ENCODE results near the gene NELFCD. TPM values are rescaled to one million over a fixed set of nuclear protein-coding genes. Genes with fewer than 3 reads are reported as not detected.

Gene NELFCD
- total RNA-seq, 1 donor from 2014 or later: 70.4 TPM

DNA sequence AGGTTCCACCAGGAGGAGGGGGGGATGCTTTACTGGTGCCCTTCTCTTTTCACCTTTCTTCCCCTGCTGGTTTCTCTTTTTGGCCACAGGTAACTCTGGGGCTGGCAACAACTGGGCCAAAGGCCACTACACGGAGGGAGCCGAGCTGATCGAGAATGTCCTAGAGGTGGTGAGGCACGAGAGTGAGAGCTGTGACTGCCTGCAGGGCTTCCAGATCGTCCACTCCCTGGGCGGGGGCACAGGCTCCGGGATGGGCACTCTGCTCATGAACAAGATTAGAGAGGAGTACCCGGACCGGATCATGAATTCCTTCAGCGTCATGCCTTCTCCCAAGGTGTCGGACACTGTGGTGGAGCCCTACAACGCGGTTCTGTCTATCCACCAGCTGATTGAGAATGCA, 42.6 kb downstream of the NELFCD start:
- peaks cover 18% of the 10 kb centered on the region for H3K36me3 ChIP-seq (ENCODE audit: insufficient read depth, low read length)
- H2AFZ ChIP-seq (ENCODE audit: low read depth, low read length): no peak overlapping the region
- peaks cover 22% of the 10 kb centered on the region for H3K4me1 ChIP-seq (ENCODE audit: insufficient read depth, low read length)
- H4K20me1 ChIP-seq (ENCODE audit: insufficient read depth, low read length): peaks cover 46% of the 10 kb centered on the region
- TF ChIP-seq, protein P1, sequence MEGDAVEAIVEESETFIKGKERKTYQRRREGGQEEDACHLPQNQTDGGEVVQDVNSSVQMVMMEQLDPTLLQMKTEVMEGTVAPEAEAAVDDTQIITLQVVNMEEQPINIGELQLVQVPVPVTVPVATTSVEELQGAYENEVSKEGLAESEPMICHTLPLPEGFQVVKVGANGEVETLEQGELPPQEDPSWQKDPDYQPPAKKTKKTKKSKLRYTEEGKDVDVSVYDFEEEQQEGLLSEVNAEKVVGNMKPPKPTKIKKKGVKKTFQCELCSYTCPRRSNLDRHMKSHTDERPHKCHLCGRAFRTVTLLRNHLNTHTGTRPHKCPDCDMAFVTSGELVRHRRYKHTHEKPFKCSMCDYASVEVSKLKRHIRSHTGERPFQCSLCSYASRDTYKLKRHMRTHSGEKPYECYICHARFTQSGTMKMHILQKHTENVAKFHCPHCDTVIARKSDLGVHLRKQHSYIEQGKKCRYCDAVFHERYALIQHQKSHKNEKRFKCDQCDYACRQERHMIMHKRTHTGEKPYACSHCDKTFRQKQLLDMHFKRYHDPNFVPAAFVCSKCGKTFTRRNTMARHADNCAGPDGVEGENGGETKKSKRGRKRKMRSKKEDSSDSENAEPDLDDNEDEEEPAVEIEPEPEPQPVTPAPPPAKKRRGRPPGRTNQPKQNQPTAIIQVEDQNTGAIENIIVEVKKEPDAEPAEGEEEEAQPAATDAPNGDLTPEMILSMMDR (IDR thresholded peaks at IDR 0.05; ENCODE audit: insufficient read depth, low read depth, low read length): no peak
- no peak for TF ChIP-seq EZH2 (IDR thresholded peaks at IDR 0.05; ENCODE audit: insufficient read depth, low read length)
- DNase-seq (ENCODE audit: low read depth) (no peak), FAIRE-seq (no peak)
- H3K27ac Mint-ChIP-seq (ENCODE audit: unreplicated experiment): no peak overlapping the region
- no peak overlapping the region for H3K4me3 ChIP-seq (ENCODE audit: insufficient read depth, low read depth, low read length)
- no peaks in the 10 kb centered on the region for H3K27me3 Mint-ChIP-seq (ENCODE audit: low read depth, unreplicated experiment)
- H3K4me3 Mint-ChIP-seq (ENCODE audit: unreplicated experiment): no peak overlapping the region
- no peak overlapping the region for H3K27ac ChIP-seq (ENCODE audit: low read depth, low read length)
- H3K4me1 Mint-ChIP-seq (ENCODE audit: low read depth, unreplicated experiment): peaks cover 27% of the 10 kb centered on the region
- H3K9me3 Mint-ChIP-seq (ENCODE audit: unreplicated experiment): no peaks in the 10 kb centered on the region
- peaks cover 52% of the 10 kb centered on the region for H3K79me2 ChIP-seq (ENCODE audit: insufficient read depth, low read length)
- no peaks in the 10 kb centered on the region for H3K9me3 ChIP-seq (ENCODE audit: insufficient read depth, low read depth, low read length)
- peaks cover 12% of the 10 kb centered on the region for H3K36me3 Mint-ChIP-seq (ENCODE audit: low read depth, unreplicated experiment)
- H3K27me3 ChIP-seq (ENCODE audit: insufficient read depth, low read length): no peaks in the 10 kb centered on the region
- no peak overlapping the region for H3K4me2 ChIP-seq (ENCODE audit: low read length)
- no peak overlapping the region for H3K9ac ChIP-seq (ENCODE audit: low read length)

GRCh38 chr20:59024111-59024530, 43.1 kb downstream of the NELFCD start:
- H3K4me3 Mint-ChIP-seq (ENCODE audit: unreplicated experiment): no peak overlapping the region
- peaks cover 13% of the 10 kb centered on the region for H3K36me3 Mint-ChIP-seq (ENCODE audit: low read depth, unreplicated experiment)
- DNase-seq (ENCODE audit: low read depth) (no peak), FAIRE-seq (no peak)
- H3K36me3 ChIP-seq (ENCODE audit: insufficient read depth, low read length): peaks cover 23% of the 10 kb centered on the region
- peaks cover 32% of the 10 kb centered on the region for H3K4me1 Mint-ChIP-seq (ENCODE audit: low read depth, unreplicated experiment)
- no peak overlapping the region for H3K4me3 ChIP-seq (ENCODE audit: insufficient read depth, low read depth, low read length)
- no peak overlapping the region for H2AFZ ChIP-seq (ENCODE audit: low read depth, low read length)
- peaks cover 51% of the 10 kb centered on the region for H4K20me1 ChIP-seq (ENCODE audit: insufficient read depth, low read length)
- H3K79me2 ChIP-seq (ENCODE audit: insufficient read depth, low read length): peaks cover 57% of the 10 kb centered on the region
- H3K9me3 Mint-ChIP-seq (ENCODE audit: unreplicated experiment): no peaks in the 10 kb centered on the region
- no peak overlapping the region for H3K27ac ChIP-seq (ENCODE audit: low read depth, low read length)
- no peak for TF ChIP-seq EZH2 (IDR thresholded peaks at IDR 0.05; ENCODE audit: insufficient read depth, low read length)
- TF ChIP-seq, protein P1 (IDR thresholded peaks at IDR 0.05; ENCODE audit: insufficient read depth, low read depth, low read length): no peak
- H3K4me2 ChIP-seq (ENCODE audit: low read length): no peak overlapping the region
- H3K27me3 ChIP-seq (ENCODE audit: insufficient read depth, low read length): no peaks in the 10 kb centered on the region
- no peaks in the 10 kb centered on the region for H3K27me3 Mint-ChIP-seq (ENCODE audit: low read depth, unreplicated experiment)
- H3K9ac ChIP-seq (ENCODE audit: low read length): no peak overlapping the region
- no peaks in the 10 kb centered on the region for H3K9me3 ChIP-seq (ENCODE audit: insufficient read depth, low read depth, low read length)
- H3K4me1 ChIP-seq (ENCODE audit: insufficient read depth, low read length): peaks cover 28% of the 10 kb centered on the region
- no peak overlapping the region for H3K27ac Mint-ChIP-seq (ENCODE audit: unreplicated experiment)

- Histone ChIP-seq H3K27ac (ENCODE audit: low read depth, low read length) (no peak overlapping the region), H4K20me1 (ENCODE audit: insufficient read depth, low read length) (peaks cover 60% of the 10 kb centered on the region), H3K36me3 (ENCODE audit: insufficient read depth, low read length) (peaks cover 32% of the 10 kb centered on the region), H3K4me2 (ENCODE audit: low read length) (no peak overlapping the region), H3K27me3 (ENCODE audit: insufficient read depth, low read length) (no peaks in the 10 kb centered on the region), H2AFZ (ENCODE audit: low read depth, low read length) (no peak overlapping the region), H3K4me1 (ENCODE audit: insufficient read depth, low read length) (peaks cover 35% of the 10 kb centered on the region), H3K9me3 (ENCODE audit: insufficient read depth, low read depth, low read length) (no peaks in the 10 kb centered on the region), H3K79me2 (ENCODE audit: insufficient read depth, low read length) (peaks cover 67% of the 10 kb centered on the region), H3K4me3 (ENCODE audit: insufficient read depth, low read depth, low read length) (no peak overlapping the region), H3K9ac (ENCODE audit: low read length) (no peak overlapping the region)
- Mint-ChIP-seq H3K9me3 (ENCODE audit: unreplicated experiment) (no peaks in the 10 kb centered on the region), H3K27ac (ENCODE audit: unreplicated experiment) (no peak overlapping the region), H3K4me3 (ENCODE audit: unreplicated experiment) (no peak overlapping the region), H3K27me3 (ENCODE audit: low read depth, unreplicated experiment) (no peaks in the 10 kb centered on the region), H3K4me1 (ENCODE audit: low read depth, unreplicated experiment) (peaks cover 39% of the 10 kb centered on the region), H3K36me3 (ENCODE audit: low read depth, unreplicated experiment) (peaks cover 13% of the 10 kb centered on the region)
- TF ChIP-seq EZH2 (IDR thresholded peaks at IDR 0.05; ENCODE audit: insufficient read depth, low read length): no peak
- TF ChIP-seq, protein P1 (IDR thresholded peaks at IDR 0.05; ENCODE audit: insufficient read depth, low read depth, low read length): no peak
- DNase-seq (ENCODE audit: low read depth): no peak
- FAIRE-seq: no peak
These were observed 44.0 kb downstream of the NELFCD start for GRCh38 chr20:59025086-59025485.

Data from astrocyte (in vitro differentiated cells and primary cell).